HG02623 (cell line): ENCODE results near the gene PCDHB3.
"Not testable (repeated sequence)": the region's sequence is repeated elsewhere in the genome, so short reads cannot be mapped to it uniquely, and the experiment has no call there.

ENCODE experiments used
- ATAC-seq: cut with Tn5 transposase; IDR thresholded peaks from one replicate; pipeline ENCODE4 v1.9.1; 2021; ENCODE audit warnings: moderate library complexity; ENCODE audit not compliant: unreplicated experiment

PCDHB3 gene

DNA sequence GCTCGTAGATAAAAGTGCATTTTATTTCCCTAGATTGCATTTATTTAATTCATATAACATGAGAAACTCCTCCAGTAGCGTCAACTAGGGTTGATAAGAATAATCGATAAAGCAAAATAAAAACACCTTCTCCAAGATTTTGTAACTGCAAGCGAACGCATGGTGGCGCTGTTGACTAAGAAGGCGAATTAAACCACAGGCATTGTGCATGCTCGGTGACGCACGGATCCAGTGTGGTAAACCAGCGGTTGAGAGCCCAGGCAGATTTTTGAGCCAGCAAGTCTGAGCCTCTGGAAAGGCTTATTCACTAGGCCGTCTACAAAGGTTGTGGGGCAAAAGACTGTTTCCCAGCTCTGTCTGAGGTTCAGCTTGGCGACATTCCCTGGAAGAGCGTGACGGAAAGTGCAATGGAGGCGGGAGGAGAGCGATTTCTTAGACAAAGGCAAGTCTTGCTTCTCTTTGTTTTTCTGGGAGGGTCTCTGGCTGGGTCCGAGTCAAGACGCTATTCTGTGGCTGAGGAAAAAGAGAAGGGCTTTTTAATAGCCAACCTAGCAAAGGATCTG, at the start of gene PCDHB3:
Gene PCDHB3, plus strand, starts transcription at position 231 of the 563 bp plus-strand sequence. Its CDS starts 177 bp downstream, at position 408.
- ATAC-seq = no peak

DNA sequence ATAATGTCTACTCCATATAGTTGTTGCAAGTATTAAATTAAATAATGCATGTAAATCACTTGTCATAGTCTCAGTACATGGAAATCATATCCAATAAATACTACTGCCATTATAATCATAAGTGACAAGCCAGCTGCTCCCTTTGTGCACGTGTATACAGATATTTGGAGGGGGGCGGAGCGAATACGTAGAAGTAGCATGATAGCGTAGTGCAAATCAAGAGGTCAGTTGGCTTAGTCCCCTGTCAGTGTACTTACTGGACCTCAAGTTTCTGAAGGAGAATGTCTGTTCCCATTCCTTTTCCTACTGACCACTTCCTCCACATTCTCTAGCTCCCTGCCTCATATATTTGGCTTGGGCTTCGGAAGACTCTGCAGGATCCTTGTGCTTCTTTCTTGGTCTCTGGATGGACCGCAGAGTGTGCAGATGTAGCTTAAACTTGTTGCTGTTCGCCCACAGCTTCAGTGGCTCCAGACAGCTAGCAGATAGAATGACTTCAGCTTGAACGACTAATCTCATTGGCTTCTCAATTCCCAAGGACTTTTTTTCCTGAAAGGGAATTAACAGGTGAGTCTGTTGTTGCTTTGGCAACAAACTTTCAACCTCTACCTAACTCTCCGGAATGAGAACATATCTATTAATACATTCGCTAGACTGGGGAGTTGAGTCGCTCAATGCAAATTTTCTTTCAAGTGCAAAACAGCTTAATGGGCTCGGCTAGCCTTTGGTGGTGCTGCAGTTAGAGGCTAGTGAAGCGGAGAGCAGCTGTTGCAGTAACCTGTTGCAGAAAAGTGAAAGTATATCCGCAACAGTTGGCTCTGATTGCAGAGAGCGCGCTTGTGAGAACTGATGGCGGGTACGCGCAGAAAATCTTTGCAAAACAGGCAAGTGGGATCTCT, 49.4 kb upstream of the PCDHB3 start, which contains the start of gene PCDHB1:
Gene PCDHB1, plus strand, starts transcription at position 753 of the 899 bp plus-strand sequence. Its CDS starts 97 bp downstream, at position 850.
- ATAC-seq = no peak

DNA sequence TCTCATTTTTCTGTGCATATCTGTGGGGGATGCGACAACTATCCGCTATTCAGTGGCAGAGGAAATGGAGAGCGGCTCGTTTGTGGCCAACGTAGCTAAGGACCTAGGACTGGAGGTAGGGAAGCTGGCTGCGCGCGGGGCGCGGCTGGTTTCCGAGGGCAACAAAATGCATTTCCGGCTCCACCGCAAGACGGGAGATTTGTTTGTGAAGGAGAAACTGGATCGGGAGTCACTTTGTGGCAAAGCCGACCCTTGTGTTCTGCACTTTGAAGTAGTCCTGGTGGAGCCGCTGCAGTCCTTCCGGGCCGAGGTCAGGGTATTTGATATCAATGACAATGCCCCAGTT, 48.8 kb upstream of the PCDHB3 start:
- no peak for ATAC-seq

DNA sequence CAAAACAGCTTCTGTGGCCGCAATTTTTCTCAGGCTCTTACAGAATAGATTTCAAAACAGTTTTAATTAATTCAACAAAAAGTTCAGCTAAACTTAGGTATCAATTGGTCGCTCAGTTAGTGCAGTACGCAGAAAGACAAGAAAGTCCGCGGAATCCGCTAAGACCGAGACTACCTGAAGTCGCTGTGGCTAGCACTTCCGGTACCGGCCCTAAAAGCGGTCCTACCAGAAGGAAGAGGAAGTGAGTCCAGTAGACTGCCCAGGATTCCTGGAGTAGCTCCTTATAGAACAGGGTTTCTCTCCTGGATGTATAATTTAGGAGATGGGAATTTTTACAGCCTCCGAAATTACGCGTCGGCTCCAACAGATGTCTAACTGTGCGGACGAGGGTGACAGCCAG, 22.4 kb upstream of the PCDHB3 start:
- no peak for ATAC-seq

DNA sequence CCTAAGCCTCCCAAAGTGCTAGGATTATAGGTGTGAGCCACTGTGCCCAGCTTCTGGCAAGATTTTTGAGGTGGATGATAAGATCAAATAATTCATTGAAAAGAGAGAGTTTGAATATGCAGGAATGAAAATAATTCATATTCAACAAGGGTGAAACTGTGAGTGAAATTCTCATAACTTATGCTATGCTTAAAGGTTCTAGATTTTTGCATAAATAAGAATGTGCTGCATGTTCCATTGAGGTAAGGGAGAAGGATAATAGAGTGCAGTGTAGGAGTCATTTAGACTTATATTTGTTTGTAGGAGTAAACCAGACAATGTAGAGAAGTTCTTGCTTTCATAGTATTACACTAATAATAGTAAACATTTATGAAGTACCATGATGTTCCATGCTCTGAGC, 18.0 kb upstream of the PCDHB3 start:
- ATAC-seq = no peak

DNA sequence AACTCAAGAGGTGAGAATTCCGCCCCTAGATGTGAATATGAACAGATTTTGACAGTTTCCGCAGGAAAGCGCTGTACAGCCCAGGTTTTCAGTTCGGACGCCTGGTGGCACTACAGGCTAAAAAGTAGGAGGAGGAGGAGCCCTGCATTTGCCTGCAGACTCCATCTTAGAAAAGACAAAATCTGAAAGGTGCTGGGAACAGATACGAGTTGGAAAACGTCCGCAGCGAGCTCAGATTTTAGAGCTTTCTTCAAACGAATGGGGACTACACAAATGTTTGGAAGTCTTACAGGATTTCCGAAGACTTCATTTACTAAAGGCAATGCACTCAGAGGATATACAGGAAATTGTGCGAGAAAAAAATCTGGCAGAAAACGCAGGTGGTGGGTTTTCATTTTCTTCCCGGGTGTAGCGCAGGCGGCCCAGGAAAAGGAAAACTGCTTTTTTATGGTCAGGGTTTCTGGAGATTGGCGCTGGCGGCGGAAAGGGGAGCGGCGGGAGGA, 15.7 kb upstream of the PCDHB3 start:
- no peak for ATAC-seq

DNA sequence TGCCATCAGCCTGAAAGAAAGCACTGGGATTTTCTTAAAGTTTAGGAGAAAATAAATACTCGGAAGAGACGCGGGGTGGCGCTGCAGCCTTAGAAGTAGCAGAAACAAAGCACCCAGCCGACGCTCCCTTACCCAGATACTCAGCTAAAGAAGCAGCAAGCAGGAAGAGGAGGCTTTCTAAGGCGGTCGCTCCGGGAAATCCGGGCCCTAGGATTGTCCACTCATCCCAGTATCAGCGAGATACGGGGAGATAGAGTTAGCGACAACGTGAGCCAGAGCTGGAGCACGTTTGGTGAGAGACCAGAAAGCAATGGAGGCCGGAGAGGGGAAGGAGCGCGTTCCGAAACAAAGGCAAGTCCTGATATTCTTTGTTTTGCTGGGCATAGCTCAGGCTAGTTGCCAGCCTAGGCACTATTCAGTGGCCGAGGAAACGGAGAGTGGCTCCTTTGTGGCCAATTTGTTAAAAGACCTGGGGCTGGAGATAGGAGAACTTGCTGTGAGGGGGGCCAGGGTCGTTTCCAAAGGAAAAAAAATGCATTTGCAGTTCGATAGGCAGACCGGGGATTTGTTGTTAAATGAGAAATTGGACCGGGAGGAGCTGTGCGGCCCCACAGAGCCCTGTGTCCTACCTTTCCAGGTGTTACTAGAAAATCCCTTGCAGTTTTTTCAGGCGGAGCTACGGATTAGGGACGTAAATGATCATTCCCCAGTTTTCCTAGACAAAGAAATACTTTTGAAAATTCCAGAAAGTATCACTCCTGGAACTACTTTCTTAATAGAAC, 5.6 kb upstream of the PCDHB3 start, which contains the start of gene PCDHB2:
Gene PCDHB2, plus strand, starts transcription at position 135 of the 782 bp plus-strand sequence. Its CDS starts 176 bp downstream, at position 311.
- no peak for ATAC-seq

DNA sequence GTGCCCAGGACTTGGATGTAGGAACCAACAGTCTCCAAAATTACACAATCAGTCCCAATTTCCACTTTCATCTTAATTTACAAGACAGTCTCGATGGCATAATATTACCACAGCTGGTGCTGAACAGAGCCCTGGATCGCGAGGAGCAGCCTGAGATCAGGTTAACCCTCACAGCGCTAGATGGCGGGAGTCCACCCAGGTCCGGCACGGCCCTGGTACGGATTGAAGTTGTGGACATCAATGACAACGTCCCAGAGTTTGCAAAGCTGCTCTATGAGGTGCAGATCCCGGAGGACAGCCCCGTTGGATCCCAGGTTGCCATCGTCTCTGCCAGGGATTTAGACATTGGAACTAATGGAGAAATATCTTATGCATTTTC, 5.0 kb upstream of the PCDHB3 start:
- no peak for ATAC-seq

DNA sequence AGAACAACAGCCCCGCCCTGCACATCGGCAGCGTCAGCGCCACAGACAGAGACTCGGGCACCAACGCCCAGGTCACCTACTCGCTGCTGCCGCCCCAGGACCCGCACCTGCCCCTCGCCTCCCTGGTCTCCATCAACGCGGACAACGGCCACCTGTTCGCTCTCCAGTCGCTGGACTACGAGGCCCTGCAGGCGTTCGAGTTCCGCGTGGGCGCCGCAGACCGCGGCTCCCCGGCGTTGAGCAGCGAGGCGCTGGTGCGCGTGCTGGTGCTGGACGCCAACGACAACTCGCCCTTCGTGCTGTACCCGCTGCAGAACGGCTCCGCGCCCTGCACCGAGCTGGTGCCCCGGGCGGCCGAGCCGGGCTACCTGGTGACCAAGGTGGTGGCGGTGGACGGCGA, 4.1 kb upstream of the PCDHB3 start:
- not testable (repeated sequence) for ATAC-seq

DNA sequence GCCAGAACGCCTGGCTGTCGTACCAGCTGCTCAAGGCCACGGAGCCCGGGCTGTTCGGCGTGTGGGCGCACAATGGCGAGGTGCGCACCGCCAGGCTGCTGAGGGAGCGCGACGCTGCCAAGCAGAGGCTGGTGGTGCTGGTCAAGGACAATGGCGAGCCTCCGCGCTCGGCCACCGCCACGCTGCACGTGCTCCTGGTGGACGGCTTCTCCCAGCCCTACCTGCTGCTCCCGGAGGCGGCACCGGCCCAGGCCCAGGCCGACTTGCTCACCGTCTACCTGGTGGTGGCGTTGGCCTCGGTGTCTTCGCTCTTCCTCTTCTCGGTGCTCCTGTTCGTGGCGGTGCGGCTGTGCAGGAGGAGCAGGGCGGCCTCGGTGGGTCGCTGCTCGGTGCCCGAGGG, 3.7 kb upstream of the PCDHB3 start:
- ATAC-seq = not testable (repeated sequence)

DNA sequence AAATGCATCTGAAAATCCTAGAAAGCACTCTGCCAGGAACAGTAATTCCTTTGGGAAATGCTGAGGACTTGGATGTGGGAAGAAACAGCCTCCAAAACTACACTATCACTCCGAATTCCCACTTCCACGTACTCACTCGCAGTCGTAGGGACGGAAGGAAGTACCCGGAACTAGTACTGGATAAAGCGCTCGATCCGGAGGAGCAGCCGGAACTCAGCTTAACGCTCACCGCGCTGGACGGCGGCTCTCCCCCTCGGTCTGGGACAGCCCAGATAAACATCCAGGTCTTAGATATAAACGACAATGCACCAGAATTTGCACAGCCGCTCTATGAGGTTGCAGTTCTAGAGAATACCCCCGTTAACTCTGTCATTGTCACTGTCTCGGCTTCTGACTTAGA, 786 bp downstream of the PCDHB3 start:
- ATAC-seq = no peak

DNA sequence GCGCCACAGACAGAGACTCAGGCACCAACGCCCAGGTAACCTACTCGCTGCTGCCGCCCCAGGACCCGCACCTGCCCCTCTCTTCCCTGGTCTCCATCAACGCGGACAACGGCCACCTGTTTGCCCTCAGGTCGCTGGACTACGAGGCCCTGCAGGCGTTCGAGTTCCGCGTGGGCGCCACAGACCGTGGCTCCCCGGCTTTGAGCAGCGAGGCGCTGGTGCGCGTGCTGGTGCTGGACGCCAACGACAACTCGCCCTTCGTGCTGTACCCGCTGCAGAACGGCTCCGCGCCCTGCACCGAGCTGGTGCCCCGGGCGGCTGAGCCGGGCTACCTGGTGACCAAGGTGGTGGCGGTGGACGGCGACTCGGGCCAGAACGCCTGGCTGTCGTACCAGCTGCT, 1.8 kb downstream of the PCDHB3 start:
- not testable (repeated sequence) for ATAC-seq

DNA sequence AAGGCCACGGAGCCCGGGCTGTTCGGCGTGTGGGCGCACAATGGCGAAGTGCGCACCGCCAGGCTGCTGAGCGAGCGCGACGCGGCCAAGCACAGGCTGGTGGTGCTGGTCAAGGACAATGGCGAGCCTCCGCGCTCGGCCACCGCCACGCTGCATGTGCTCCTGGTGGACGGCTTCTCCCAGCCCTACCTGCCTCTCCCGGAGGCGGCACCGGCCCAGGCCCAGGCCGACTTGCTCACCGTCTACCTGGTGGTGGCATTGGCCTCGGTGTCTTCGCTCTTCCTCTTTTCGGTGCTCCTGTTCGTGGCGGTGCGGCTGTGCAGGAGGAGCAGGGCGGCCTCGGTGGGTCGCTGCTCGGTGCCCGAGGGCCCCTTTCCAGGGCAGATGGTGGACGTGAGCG, 2.2 kb downstream of the PCDHB3 start:
- ATAC-seq = not testable (repeated sequence)

DNA sequence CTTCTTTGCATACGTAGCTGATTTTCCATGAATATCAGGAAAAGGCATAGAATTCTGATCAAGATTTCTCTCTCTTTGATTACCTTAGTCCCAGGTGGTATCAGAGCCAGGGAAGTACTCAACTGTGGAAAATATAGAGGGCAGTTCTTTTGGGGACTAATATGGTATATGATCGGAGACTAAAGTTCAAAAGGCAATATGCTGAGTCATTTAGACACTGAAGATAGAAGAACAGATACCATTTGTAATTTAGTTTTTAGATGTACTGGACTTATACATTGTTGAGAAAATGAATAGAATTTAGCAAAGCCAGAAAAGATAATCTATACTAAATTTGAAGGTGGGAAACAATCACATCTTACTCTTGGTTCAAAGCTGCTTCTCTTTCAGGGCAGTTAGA, 5.1 kb downstream of the PCDHB3 start:
- ATAC-seq = no peak

DNA sequence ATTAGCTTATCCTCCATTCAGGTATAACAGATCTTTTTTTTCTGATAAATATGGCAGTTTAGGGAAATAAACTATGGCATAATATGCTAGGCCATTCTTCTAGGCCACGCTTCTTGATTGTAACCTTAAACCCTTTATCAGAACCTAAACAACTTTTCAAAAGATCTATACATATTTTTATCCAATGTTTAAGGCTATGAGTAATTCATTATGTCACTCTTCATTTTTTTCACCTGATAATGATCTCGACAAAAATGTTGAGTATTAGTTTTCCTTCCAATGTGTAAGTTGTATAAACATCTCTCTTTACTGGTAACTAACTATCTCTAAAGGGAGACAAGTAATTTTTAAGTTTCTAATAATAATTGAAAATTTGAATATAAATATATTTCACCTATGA, 19.0 kb downstream of the PCDHB3 start:
- no peak for ATAC-seq

DNA sequence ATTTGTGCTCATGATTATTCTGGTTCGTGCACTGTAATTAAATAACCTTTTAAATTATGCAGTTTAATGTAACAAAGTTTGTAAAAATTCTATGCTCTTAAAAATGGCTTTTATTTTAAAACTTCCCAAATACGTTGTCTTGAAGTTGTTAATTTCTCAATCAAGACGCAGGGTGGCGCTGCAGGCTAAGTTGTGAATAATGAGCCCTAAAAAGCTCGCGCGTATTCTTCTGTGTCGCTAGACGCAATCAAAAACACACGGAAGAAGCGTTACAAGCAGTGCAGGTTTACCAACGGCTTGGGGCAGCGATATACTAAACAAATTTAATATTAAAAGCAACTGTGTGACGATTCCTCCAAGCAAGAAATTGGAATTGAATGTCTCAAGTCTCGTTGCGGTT, 21.3 kb downstream of the PCDHB3 start, which contains the start of gene PCDHB4:
Gene PCDHB4, plus strand, starts transcription at position 256 of the 400 bp plus-strand sequence. CDS start 181 bp downstream, outside the sequence.
- no peak for ATAC-seq

DNA sequence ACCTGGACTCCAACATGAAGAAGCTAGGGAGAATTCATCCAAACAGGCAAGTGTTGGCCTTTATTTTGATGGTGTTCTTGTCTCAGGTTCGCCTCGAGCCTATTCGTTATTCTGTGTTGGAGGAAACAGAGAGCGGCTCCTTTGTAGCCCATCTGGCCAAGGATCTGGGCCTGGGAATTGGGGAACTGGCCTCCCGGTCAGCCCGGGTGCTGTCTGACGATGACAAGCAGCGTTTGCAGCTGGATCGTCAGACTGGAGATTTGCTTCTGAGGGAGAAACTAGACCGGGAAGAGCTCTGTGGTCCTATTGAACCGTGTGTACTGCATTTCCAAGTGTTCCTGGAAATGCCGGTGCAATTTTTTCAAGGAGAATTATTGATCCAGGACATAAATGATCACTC, 21.7 kb downstream of the PCDHB3 start:
- ATAC-seq = no peak

DNA sequence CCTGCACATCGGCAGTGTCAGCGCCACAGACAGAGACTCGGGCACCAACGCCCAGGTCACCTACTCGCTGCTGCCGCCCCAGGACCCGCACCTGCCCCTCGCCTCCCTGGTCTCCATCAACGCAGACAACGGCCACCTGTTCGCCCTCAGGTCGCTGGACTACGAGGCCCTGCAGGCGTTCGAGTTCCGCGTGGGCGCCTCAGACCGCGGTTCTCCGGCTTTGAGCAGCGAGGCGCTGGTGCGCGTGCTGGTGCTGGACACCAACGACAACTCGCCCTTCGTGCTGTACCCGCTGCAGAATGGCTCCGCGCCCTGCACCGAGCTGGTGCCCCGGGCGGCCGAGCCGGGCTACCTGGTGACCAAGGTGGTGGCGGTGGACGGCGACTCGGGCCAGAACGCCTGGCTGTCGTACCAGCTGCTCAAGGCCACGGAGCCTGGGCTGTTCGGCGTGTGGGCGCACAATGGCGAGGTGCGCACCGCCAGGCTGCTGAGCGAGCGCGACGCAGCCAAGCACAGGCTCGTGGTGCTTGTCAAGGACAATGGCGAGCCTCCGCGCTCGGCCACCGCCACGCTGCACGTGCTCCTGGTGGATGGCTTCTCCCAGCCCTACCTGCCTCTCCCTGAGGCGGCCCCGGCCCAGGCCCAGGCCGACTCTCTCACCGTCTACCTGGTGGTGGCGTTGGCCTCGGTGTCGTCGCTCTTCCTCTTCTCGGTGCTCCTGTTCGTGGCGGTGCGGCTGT, 23.3 kb downstream of the PCDHB3 start:
- ATAC-seq = not testable (repeated sequence)

DNA sequence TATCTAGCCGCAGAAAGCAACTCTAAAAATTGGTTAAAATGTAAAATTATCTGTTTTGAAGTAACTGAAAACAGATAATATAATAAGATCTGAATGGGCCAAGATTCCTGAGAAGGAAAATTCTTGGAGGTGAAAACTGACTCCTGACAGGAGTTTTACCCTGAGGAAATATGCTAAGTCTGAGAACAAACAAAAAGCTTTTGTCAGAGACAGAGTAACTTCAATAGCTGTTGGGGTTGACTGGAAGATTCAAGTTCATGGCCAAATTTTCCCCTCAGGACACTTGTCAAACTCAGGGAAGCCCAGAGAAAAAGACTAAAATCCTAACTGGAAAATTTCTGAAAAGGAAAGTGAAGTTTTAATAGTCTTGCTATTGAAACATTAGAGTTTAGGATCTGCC, 27.0 kb downstream of the PCDHB3 start:
- no peak for ATAC-seq

DNA sequence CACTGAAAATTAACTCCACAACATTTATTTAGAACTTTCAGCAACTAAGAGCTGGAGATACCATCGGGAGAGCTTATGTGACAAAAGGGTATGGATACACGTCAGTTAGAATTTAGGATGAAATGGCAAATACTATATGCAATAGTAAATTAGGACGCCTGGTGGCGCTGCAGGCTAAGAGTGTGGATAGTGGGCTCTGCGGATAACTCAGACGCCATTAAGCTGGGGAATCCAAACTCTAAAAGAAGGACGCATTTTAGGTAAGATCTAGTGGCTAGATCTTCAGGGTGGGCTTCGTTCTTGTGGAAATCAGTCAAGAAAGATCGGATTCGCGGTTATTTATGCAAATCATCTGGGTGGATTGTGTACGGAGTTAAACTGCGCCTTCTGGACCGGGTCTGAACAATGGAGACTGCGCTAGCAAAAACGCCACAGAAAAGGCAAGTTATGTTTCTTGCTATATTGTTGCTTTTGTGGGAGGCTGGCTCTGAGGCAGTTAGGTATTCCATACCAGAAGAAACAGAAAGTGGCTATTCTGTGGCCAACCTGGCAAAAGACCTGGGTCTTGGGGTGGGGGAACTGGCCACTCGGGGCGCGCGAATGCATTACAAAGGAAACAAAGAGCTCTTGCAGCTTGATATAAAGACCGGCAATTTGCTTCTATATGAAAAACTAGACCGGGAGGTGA, 34.9 kb downstream of the PCDHB3 start, which contains the start of gene PCDHB5:
Gene PCDHB5, plus strand, starts transcription at position 177 of the 688 bp plus-strand sequence. Its CDS starts 229 bp downstream, at position 406.
- ATAC-seq = no peak
